GM10248 (cell line): ENCODE measurements around the gene AP3B1.

Experiments used
- CTCF ChIA-PET: fragments of 300-600 bp; sonication (Branson Sonifier 250); formaldehyde crosslinking; extraction: SDS; loops from one replicate; lab custom pipeline; 2021; ENCODE audit warnings: antibody characterized with exemption; lab: Yijun Ruan, JAX
- POLR2A ChIA-PET: fragments of 350-650 bp; sonication (Branson Sonifier 250); formaldehyde crosslinking; extraction: SDS; loops from one replicate; lab custom pipeline; 2020; ENCODE audit warnings: antibody characterized with exemption; lab: Yijun Ruan, JAX
- DNase-seq: peaks from one replicate; pipeline ENCODE4 v3.0.0; 2012; ENCODE audit errors: extremely low spot score
- TF ChIP-seq, protein P1 (sequence below): IDR thresholded peaks from 2 replicates; pipeline ENCODE4 v1.5.1; 2012; ENCODE audit warnings: mild to moderate bottlenecking, low read depth; ENCODE audit errors: extremely low read depth, missing control alignments, control extremely low read depth

AP3B1 gene

DNA sequence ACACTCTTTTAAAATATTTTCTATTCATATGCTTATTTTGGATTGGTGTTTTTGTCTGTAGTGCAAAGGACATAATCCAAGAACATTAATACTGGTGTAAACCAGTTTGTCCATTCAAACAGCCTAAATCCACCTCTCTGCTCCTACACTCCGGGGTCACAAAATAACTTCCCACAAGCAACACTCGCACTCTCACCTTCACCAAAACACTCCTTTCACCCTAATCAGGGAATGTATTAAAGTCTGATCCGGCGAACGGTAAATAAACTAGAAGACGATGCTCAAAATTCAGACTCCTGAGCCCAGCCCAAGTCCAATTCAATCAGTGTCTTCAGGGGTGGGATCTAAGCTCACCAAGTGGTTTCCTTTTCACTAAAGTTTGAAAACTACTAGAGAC lies 649 bp downstream of the AP3B1 start:
- no peak for DNase-seq
- ChIA-PET POLR2A (interaction anchor here (0.6 to 2.2 kb wide), 2 partner anchors 20 to 67 kb away, joined by 3 to 15 read pairs; partner anchors contain the start of gene SCAMP1), CTCF (interaction anchor here (1.4 to 2.5 kb wide), 3 partner anchors 67 to 663 kb away, joined by 3 to 14 read pairs (median 4); partner anchors contain the start of gene SCAMP1)

DNA sequence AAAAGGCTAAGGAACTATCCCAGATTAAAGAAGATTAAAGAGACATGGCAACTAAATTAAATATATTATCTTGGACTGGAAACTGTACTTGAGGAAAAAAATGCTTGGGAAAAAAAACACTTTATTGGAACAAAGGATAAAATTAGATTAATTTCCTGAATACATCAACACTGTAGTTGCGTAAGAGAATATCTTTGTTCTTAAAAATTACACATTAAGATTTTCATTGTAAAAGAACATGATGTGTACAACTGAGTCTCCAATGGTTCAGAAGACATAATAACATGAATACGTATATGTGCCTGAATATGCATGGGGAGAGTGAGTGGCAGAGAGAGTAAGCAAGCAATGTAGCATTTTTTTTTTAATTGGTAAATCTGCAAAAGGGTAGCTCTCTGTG lies 2.8 kb downstream of the AP3B1 start:
- POLR2A ChIA-PET = no interaction called here

More for the DNA sequence above, 649 bp downstream of the AP3B1 start:
- TF ChIP-seq, protein P1, sequence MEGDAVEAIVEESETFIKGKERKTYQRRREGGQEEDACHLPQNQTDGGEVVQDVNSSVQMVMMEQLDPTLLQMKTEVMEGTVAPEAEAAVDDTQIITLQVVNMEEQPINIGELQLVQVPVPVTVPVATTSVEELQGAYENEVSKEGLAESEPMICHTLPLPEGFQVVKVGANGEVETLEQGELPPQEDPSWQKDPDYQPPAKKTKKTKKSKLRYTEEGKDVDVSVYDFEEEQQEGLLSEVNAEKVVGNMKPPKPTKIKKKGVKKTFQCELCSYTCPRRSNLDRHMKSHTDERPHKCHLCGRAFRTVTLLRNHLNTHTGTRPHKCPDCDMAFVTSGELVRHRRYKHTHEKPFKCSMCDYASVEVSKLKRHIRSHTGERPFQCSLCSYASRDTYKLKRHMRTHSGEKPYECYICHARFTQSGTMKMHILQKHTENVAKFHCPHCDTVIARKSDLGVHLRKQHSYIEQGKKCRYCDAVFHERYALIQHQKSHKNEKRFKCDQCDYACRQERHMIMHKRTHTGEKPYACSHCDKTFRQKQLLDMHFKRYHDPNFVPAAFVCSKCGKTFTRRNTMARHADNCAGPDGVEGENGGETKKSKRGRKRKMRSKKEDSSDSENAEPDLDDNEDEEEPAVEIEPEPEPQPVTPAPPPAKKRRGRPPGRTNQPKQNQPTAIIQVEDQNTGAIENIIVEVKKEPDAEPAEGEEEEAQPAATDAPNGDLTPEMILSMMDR = no peak

DNA sequence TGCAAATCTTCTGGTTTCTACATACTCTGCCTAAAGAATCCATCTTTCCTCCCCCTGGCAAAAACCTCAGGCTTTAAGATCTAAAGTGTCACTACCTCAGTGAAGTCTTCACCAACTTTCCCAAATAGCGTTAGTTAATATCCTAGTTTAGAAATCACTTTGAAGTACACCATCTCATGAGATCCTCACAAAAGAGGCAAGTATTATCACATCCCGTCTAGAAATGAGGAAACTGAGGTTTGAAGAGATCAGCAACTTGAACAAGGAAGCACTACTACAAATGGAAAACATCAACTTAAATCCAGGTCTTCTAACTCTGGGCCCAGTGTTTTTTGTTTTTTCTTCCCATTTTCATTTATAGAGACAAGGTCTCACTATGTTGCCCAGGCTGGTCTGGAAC lies 4.6 kb downstream of the AP3B1 start:
- ChIA-PET POLR2A (no interaction called here), CTCF (no interaction called here)
- TF ChIP-seq, protein P1 = no peak
- DNase-seq = no peak

More for the DNA sequence above, 2.8 kb downstream of the AP3B1 start:
- DNase-seq = no peak
- CTCF ChIA-PET = interaction anchor here (1.5 to 2.5 kb wide), 2 partner anchors 69 to 799 kb away, joined by 3 to 7 read pairs; partner anchors contain the start of gene WDR41
- TF ChIP-seq, protein P1 = no peak

DNA sequence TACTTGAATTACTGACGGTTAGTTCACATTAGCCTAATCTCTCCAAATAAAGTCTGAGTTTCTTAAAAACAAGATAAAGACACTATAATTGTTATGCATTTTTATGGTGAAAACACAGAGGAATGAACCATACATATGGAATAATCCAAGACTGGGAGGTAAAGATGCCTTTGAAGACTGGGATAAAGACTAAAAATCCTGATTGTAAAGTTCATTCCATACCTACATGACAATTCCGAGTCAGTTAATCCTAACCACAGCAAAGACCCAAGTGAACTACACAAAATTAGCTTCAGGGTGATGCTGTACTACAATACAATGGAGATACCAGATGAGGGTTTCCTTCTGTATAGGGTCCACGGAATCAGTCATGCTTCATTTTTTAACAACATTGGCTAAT lies 6.3 kb downstream of the AP3B1 start:
- CTCF ChIA-PET = no interaction called here
- DNase-seq = no peak
- POLR2A ChIA-PET = no interaction called here
- TF ChIP-seq, protein P1 = no peak

DNA sequence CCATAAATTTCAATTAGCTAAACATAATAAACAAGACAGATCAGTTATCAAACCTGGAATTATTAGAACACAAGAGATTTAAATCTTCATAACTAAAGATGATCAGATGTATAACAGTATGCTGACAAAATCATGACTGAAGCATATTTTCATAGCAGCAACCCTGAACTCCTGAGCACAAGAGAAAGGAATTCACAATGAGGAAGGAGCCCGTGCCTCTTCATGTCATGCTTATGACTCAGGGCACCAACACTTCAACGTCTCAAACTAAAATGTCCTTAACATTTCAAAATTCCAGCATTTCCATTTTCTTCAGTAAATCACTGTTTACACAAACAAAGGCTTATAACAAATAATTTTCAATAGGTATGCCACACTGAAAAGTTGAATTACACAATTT lies 6.7 kb downstream of the AP3B1 start:
- ChIA-PET CTCF (no interaction called here), POLR2A (no interaction called here)
- TF ChIP-seq, protein P1 = no peak
- DNase-seq = no peak

DNA sequence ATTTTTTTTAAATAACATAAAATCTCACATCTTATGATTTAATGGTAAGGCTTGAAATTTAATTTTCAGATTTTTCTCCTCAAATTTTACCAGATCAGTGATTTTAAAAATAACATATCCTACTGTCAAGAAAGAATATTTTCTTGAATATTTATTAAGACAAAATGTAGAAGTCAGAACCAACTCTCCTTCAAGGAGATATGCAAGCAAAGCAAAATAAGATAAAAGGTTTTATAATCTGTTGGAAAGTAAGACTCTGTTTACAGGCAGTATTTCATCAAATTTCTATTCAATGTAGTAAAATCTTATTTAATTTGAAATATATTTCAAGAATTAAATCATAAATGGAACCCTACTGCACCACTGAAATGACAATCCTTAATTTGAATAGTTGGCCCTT lies 7.3 kb downstream of the AP3B1 start:
- TF ChIP-seq, protein P1 = no peak
- POLR2A ChIA-PET = no interaction called here
- CTCF ChIA-PET = no interaction called here
- DNase-seq = no peak
